GM13976 (cell line): ENCODE data around the gene ARHGAP15.

Source experiments
- DNase-seq: peaks from one replicate; pipeline ENCODE4 v3.0.0; 2012; ENCODE audit warnings: low spot score
- CTCF ChIP-seq: IDR thresholded peaks from 2 replicates; pipeline ENCODE4 v1.5.1; 2012; ENCODE audit warnings: borderline replicate concordance, mild to moderate bottlenecking; ENCODE audit not compliant: insufficient read depth; ENCODE audit errors: extremely low read depth, missing control alignments, control extremely low read depth
- in situ Hi-C: fragments of 300-500 bp; cut with MboI; formaldehyde crosslinking; loops from one replicate; pipeline ENCODE4 v1.12.0; 2022; ENCODE audit warnings: low sequenced_read_pairs, mixed read lengths, inconsistent platforms; ENCODE audit not compliant: unreplicated experiment

ARHGAP15 gene

GRCh38 chr2:143157001-143157400 is 27.8 kb downstream of the ARHGAP15 start:
- DNase-seq, result no peak
- no peak for TF ChIP-seq CTCF
- in situ Hi-C loops, result no loop called here

- in situ Hi-C loops, result no loop called here
- no peak for DNase-seq
- TF ChIP-seq CTCF, result no peak
Measured at GRCh38 chr2:143157418-143157817, 28.2 kb downstream of the ARHGAP15 start.

GRCh38 chr2:143158098-143158497 is 28.9 kb downstream of the ARHGAP15 start:
- no peak for DNase-seq
- in situ Hi-C loops, result no loop called here
- TF ChIP-seq CTCF, result no peak

- in situ Hi-C loops, result no loop called here
- DNase-seq, result no peak
- TF ChIP-seq CTCF, result no peak
Measured at GRCh38 chr2:143158551-143159485, 29.6 kb downstream of the ARHGAP15 start.

- no peak for DNase-seq
- TF ChIP-seq CTCF, result no peak
- in situ Hi-C loops, result no loop called here
Measured at GRCh38 chr2:143159486-143159840, 30.2 kb downstream of the ARHGAP15 start.

GRCh38 chr2:143160732-143161707 is 31.8 kb downstream of the ARHGAP15 start:
- no peak for DNase-seq
- in situ Hi-C loops, result no loop called here

More at GRCh38 chr2:143160732-143161707, 31.8 kb downstream of the ARHGAP15 start:
- no peak for TF ChIP-seq CTCF
